GM19238 (cell line): ENCODE results near the gene CMSS1.

ENCODE experiments used
- DNase-seq: peaks from one replicate; pipeline ENCODE4 v3.0.0; 2011; ENCODE audit warnings: low spot score; ENCODE audit not compliant: insufficient read length

CMSS1 gene

GRCh38 chr3:99852851-99853250, 35.2 kb downstream of the CMSS1 start:
- no peak for DNase-seq

DNA sequence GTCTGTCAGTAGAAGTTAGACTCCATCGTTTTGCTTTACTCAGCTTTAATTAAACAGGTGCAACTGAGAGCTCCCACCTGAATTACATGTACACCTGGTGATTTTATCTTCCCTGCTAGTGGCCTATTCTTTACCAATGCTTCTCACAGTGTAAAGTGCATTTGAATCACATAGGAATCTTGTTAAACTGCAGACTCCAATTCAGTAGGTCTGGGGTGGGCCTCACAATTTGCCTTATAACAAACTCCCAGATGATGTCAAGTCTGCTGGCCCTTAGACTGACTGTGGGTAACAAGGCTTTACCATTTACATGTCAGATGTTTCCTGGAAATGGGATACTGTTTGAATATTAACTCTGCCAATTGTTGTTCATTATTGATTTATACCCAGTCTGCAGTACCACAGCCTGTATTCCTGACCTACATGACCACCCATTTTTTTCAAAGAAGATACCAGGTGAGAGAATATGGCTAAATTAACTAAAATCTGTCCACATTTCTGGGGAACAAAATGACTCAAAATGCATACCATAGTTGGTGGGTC, 37.2 kb downstream of the CMSS1 start:
- DNase-seq = no peak

- no peak for DNase-seq
Measured at GRCh38 chr3:99855900-99856299, 38.2 kb downstream of the CMSS1 start.

GRCh38 chr3:99856437-99857220, 39.0 kb downstream of the CMSS1 start:
- DNase-seq = no peak

GRCh38 chr3:99857278-99857677, 39.6 kb downstream of the CMSS1 start:
- no peak for DNase-seq

DNA sequence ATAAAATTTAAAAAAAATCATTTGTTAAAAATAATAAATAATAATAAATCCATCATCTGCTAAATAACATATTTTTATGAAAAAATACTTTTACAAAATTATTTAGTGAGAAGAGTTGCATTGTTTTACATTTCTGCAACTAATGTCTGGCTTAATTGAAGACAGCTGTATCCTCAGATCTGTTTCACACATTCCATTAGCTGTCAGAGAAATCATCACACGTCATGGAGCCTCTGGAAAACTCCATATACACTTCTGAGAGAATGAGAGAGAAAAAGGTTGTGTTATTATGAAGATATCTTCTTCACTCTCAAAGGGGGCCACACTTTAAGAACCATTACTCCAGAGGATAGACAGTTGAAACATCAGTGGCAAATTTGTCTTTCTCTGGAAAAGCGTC, 40.8 kb downstream of the CMSS1 start:
- DNase-seq = no peak

- no peak for DNase-seq
Measured at GRCh38 chr3:99859825-99860224, 42.2 kb downstream of the CMSS1 start.

- DNase-seq = no peak
Measured at GRCh38 chr3:99861216-99861615, 43.6 kb downstream of the CMSS1 start.

DNA sequence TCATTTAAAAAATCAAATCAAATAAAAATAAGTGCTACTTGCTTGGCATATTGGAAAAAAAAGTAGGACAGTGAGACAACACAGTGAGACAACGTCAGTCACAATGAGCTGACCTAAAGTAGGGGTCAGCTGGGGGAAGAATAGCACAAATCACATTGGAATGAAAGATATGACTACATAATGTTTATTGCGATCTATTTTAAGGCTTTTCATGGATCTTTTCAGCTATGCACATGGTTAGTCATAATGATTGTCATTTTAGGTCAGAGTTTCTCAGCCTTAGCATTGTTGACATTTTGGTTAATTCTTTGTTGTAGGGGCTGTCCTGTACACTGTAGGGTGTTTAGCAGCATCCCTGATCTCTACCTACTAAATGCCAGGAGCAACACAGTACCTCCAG, 44.5 kb downstream of the CMSS1 start:
- no peak for DNase-seq

DNA sequence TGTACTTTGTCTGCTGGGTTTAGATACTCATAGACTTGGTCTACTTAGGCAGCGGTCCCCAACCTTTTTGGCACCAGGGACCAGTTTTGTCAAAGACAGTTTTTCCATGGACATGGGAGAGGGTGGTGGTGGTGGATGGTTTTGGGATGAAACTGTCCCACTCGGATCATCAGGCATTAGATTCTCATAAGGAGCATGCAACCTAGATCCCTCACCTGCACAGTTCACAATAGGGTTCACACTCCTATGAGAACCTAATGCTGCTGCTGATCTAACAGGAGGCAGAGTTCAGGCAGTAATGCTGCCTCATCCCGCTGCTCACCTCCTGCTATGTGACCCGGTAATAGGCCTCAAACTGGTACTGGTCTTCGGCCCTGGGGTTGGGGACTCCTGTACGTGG, 45.3 kb downstream of the CMSS1 start:
- DNase-seq = no peak

- no peak for DNase-seq
Measured at GRCh38 chr3:99863588-99863987, 45.9 kb downstream of the CMSS1 start.

DNA sequence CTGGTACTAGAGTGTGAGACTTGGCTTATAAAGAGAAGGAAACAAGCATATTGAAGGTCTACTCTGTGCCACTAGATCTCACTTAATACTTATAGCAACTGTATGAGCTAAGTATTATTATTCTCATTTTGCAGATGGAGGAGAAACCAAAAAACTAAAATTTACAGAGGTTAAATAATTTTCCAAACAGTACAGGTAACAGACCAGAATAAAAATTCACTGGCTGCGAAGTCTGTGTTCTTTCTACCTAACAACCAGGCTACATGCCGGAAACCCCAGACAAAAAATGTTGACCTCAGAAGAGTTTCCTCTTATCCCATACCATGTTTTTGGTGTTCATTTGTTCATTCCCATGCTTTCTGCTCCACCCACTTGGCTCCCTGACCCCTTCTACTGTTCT, 46.6 kb downstream of the CMSS1 start:
- DNase-seq = no peak

GRCh38 chr3:99865321-99865720, 47.7 kb downstream of the CMSS1 start:
- no peak for DNase-seq

DNA sequence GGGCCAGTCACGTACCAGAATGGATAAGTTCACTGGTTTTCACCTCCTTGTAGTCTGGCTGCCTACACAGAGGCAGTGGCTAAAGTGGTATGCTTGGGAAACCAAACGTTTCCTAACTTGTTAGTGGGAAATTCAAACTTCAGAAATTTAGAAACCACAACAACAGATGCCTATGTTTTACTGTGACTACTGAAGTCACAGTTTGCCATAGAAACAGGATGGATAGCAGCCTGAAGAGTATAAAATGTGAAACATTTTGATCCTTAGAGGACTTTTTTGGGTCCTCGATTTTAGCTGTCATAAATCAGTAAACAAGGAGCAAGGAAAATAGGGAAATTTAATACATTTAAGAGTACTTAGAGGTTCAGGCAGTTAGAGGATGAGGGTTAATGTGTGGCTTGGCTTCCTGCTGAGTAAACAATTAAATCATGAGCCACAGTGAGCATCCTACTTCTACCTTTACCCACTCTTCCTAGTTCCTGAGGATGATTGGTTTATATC, 48.6 kb downstream of the CMSS1 start:
- DNase-seq = no peak

DNA sequence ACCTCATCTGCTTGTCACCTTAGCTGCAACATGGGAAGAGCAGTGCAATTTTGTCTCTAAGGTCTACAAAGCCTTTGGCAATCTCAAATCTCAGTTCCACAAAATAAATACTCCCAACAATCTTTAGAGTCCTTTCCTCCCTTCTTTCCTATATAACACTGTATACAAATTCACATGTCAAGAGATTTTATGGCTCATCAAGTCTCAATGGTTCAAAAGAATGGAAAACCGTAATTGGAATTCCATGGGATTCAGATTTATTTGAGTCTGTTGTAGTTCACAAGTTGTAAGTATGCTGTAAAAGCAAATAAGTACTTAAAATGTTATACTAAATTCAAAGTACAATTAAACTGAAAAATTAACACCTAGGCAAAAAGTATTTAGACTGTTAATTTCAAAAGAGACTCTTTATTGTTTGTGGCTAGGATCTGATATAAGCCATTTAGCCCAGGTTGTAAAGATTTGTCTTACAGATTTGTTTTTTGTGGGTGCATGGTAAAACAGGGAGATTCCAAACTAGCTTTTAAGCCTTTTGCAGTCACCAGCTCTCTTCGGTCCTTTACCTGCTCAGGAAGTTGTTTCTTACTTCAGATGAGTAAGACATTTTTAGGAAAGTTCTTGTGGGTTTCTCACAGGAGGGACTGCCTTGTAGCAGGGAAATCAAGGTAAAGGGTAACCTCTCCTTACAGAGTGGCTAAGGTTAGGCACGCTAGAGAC, 50.1 kb downstream of the CMSS1 start:
- DNase-seq = no peak

DNA sequence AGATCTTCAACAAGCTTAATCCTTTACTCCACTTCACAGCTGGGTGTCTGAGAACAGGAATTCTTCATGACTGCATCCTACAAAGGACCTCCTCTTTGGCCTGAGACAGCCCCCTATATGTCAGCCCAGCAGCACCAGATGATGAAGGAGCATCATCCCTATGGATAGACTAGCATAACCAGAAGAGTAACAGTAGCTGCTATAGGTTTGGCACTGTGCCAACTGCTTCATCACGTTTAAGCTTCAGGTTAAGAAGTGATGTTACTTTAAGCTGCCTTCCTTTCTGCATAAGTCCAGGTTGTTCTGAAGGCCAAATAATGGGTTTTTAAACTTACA, 50.6 kb downstream of the CMSS1 start:
- DNase-seq = no peak

GRCh38 chr3:99869621-99870020, 52.0 kb downstream of the CMSS1 start:
- DNase-seq = no peak

GRCh38 chr3:99870712-99871111, 53.0 kb downstream of the CMSS1 start:
- DNase-seq = no peak

DNA sequence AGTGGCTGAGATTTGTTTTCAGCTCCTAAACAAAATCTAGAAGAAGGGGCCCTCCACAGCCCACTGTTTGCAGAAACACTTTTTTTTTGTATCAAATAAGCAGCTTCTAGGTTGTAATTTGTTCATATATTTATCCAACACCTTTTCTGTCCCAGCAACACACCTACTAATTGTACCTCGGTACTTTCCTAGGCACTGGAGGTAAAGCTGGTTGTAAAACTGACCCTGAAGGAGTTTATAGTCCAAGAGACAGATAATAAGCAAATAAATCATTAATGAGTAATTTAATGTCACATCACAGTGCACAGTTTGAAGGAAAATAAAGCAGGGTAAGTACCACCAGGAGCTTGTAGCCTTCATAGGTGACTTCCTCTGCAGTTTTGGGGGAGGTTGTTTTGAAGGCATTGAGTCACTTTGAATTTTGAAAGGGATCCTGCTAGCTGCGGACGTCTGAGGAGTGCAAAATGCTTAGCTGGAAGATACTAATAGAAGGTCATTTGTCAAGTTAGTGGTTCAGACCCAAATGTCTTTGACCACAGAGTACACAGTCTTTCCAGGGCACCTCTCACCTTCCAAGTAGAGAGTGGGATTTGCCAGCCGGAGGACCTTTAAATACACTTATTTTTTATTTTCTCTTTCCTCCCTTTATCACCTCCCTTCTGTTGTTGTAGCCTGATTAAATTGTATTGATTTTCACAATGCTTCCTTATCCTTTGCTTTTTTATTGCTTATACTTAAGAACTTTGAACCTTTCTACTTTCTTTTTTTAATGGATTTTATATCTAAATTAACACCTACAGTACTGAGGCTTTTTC, 53.8 kb downstream of the CMSS1 start:
- DNase-seq = no peak

GRCh38 chr3:99872923-99873254, 55.2 kb downstream of the CMSS1 start:
- no peak for DNase-seq

GRCh38 chr3:99873269-99874102, 55.8 kb downstream of the CMSS1 start:
- DNase-seq = no peak
